ENCODE results near the gene KIF3A.

KIF3A gene

DNA sequence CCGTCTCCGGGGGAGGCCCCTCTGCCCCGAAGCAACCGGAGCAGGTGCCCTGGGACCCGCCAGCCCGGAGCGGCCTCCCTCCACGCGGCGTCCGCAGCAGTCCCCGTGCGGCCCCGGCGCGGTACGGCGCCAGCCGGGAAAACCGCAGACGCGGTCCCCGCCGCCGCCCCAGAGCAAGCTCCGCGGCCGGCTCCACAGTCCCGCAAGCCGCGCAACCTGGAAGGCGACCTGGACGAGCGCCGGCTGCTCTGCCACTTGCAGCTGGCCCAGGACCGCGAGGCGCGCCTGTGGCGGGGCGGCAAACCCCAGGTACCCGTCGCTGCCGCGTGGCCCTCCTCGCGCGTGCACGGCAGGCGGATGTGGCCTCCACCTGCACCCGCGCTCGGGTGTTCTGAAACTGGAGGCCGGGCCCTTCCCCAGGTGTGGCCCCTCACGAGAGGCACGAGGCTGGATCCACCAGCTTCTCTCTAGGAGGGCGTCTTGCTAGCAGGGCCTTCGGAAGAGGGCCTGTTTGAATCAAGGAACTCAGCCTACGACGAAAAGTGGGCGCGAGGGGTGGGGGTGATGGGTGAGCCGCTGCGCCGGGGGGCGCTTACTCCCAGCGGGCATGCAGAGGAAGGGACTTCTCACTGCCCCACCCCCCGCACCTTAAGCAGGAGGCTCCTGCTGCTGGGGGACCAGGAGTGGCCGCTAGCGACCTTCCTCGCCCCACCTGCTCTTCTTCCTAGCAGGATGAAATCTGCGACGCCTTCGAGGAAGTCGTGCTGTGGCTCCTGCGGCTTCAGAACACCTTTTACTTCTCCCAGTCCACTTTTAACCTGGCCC lies 10.5 kb upstream of the KIF3A start:
- Histone ChIP-seq H3K27ac (ENCODE audit: low read depth, low read length) (no peak overlapping the region), H3K9me3 (ENCODE audit: control insufficient read depth in 5 of 5, low read length in 5 of 5) (no peaks in the 10 kb centered on the region), H3K4me1 (ENCODE audit: control insufficient read depth in 5 of 5, insufficient read depth in 5 of 5, low read length in 5 of 5) (peaks cover 0 to 22% (median 15%) of the 10 kb centered on the region in 5 donors), H3K36me3 (ENCODE audit: control insufficient read depth in 5 of 5, insufficient read depth in 5 of 5, low read length in 5 of 5) (peaks cover 0 to 2% (median 0%) of the 10 kb centered on the region in 5 donors), H3K4me3 (ENCODE audit: low read depth in 1 of 5, low read length in 5 of 5) (peak overlapping the region in 3 of 5 donors; percentile 45 to 56 (median 46)), H3K9ac (ENCODE audit: low read length in 5 of 5) (no peak overlapping the region), H3K27me3 (ENCODE audit: control insufficient read depth in 5 of 5, insufficient read depth in 4 of 5, low read length in 5 of 5) (peaks cover 0 to 28% (median 13%) of the 10 kb centered on the region in 5 donors)

GRCh38 chr5:132746954-132747615 lies 9.7 kb upstream of the KIF3A start, which contains the start of gene CCNI2:
Gene CCNI2 (plus strand): TSS chr5:132747426. CDS start chr5:132747496, 70 bp downstream.
- no peaks in the 10 kb centered on the region for H3K36me3 ChIP-seq (ENCODE audit: control insufficient read depth in 5 of 5, insufficient read depth in 5 of 5, low read length in 5 of 5)
- no peak within 1 kb of the TSS for H3K9ac ChIP-seq (ENCODE audit: low read length in 5 of 5)
- peaks cover 0 to 2% (median 0%) of the 10 kb centered on the region in 5 donors for H3K9me3 ChIP-seq (ENCODE audit: control insufficient read depth in 5 of 5, low read length in 5 of 5)
- H3K27ac ChIP-seq (ENCODE audit: low read depth, low read length) = no peak within 1 kb of the TSS
- H3K4me3 ChIP-seq (ENCODE audit: low read depth in 1 of 5, low read length in 5 of 5) = peak within 1 kb of the TSS in 4 of 5 donors; percentile 11 to 56 (median 46)
- peaks cover 0 to 28% (median 13%) of the 10 kb centered on the region in 5 donors for H3K27me3 ChIP-seq (ENCODE audit: control insufficient read depth in 5 of 5, insufficient read depth in 4 of 5, low read length in 5 of 5)
- peaks cover 0 to 22% (median 15%) of the 10 kb centered on the region in 5 donors for H3K4me1 ChIP-seq (ENCODE audit: control insufficient read depth in 5 of 5, insufficient read depth in 5 of 5, low read length in 5 of 5)

DNA sequence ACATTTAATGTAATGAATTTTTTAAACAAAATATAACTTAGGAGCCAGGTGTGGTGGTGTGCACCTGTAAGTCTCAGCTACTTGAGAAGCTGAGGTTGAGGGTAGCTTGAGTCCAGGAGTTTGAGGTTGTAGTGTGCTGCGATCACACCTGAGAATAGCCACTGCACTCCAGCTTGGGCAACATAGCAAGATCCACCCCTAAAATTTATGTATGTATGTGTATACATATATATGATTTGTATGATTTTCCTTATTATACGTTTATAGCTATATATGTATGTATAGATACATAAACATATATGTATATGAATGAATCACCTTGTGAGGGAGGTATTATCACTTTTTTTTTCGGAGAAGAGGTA lies 9.2 kb upstream of the KIF3A start:
- no peaks in the 10 kb centered on the region for H3K36me3 ChIP-seq (ENCODE audit: control insufficient read depth in 5 of 5, insufficient read depth in 5 of 5, low read length in 5 of 5)
- peaks cover 0 to 28% (median 13%) of the 10 kb centered on the region in 5 donors for H3K27me3 ChIP-seq (ENCODE audit: control insufficient read depth in 5 of 5, insufficient read depth in 4 of 5, low read length in 5 of 5)
- H3K4me3 ChIP-seq (ENCODE audit: low read depth in 1 of 5, low read length in 5 of 5) = peak overlapping the region in 2 of 5 donors; percentile 46 to 56
- no peak overlapping the region for H3K9ac ChIP-seq (ENCODE audit: low read length in 5 of 5)
- peaks cover 0 to 18% (median 12%) of the 10 kb centered on the region in 5 donors for H3K4me1 ChIP-seq (ENCODE audit: control insufficient read depth in 5 of 5, insufficient read depth in 5 of 5, low read length in 5 of 5)
- H3K9me3 ChIP-seq (ENCODE audit: control insufficient read depth in 5 of 5, low read length in 5 of 5) = peaks cover 0 to 5% (median 0%) of the 10 kb centered on the region in 5 donors
- no peak overlapping the region for H3K27ac ChIP-seq (ENCODE audit: low read depth, low read length)

DNA sequence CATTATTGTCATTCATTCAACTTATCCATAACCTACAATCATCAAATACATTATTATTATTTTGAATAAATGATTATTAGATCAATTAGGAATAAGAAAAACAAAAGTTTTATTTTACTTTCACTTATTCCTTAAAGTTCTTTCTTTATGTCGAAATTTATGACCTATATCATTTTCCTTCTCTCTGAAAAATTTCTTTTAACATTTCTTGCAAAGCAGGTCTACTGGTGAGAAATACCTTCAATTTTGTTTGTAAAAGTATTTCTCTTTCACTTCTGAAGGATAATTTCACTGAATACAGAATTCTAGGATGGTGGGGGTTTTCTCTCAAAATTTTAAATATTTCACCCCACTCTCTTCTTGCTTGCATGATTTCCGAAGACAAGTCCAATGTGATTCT lies 7.3 kb upstream of the KIF3A start:
- H3K4me3 ChIP-seq (ENCODE audit: low read depth in 1 of 5, low read length in 5 of 5) = no peak overlapping the region
- H3K27ac ChIP-seq (ENCODE audit: low read depth, low read length) = no peak overlapping the region
- peaks cover 0 to 5% (median 0%) of the 10 kb centered on the region in 5 donors for H3K9me3 ChIP-seq (ENCODE audit: control insufficient read depth in 5 of 5, low read length in 5 of 5)
- no peaks in the 10 kb centered on the region for H3K36me3 ChIP-seq (ENCODE audit: control insufficient read depth in 5 of 5, insufficient read depth in 5 of 5, low read length in 5 of 5)
- H3K9ac ChIP-seq (ENCODE audit: low read length in 5 of 5) = no peak overlapping the region
- H3K27me3 ChIP-seq (ENCODE audit: control insufficient read depth in 5 of 5, insufficient read depth in 4 of 5, low read length in 5 of 5) = peaks cover 0 to 28% (median 13%) of the 10 kb centered on the region in 5 donors
- H3K4me1 ChIP-seq (ENCODE audit: control insufficient read depth in 5 of 5, insufficient read depth in 5 of 5, low read length in 5 of 5) = peaks cover 0 to 11% (median 9%) of the 10 kb centered on the region in 5 donors

GRCh38 chr5:132742626-132743025 lies 5.3 kb upstream of the KIF3A start:
- H3K36me3 ChIP-seq (ENCODE audit: control insufficient read depth in 5 of 5, insufficient read depth in 5 of 5, low read length in 5 of 5) = no peaks in the 10 kb centered on the region
- H3K9me3 ChIP-seq (ENCODE audit: control insufficient read depth in 5 of 5, low read length in 5 of 5) = peaks cover 0 to 5% (median 0%) of the 10 kb centered on the region in 5 donors
- H3K4me3 ChIP-seq (ENCODE audit: low read depth in 1 of 5, low read length in 5 of 5) = no peak overlapping the region
- no peak overlapping the region for H3K27ac ChIP-seq (ENCODE audit: low read depth, low read length)
- peaks cover under 1 to 12% (median 10%) of the 10 kb centered on the region in 5 donors for H3K4me1 ChIP-seq (ENCODE audit: control insufficient read depth in 5 of 5, insufficient read depth in 5 of 5, low read length in 5 of 5)
- peaks cover 0 to 25% (median 10%) of the 10 kb centered on the region in 5 donors for H3K27me3 ChIP-seq (ENCODE audit: control insufficient read depth in 5 of 5, insufficient read depth in 4 of 5, low read length in 5 of 5)
- H3K9ac ChIP-seq (ENCODE audit: low read length in 5 of 5) = no peak overlapping the region

- no peak overlapping the region for H3K27ac ChIP-seq (ENCODE audit: low read depth, low read length)
- no peaks in the 10 kb centered on the region for H3K36me3 ChIP-seq (ENCODE audit: control insufficient read depth in 5 of 5, insufficient read depth in 5 of 5, low read length in 5 of 5)
- H3K9me3 ChIP-seq (ENCODE audit: control insufficient read depth in 5 of 5, low read length in 5 of 5) = peaks cover 0 to 5% (median 0%) of the 10 kb centered on the region in 5 donors
- H3K27me3 ChIP-seq (ENCODE audit: control insufficient read depth in 5 of 5, insufficient read depth in 4 of 5, low read length in 5 of 5) = peaks cover 0 to 20% (median 9%) of the 10 kb centered on the region in 5 donors
- no peak overlapping the region for H3K4me3 ChIP-seq (ENCODE audit: low read depth in 1 of 5, low read length in 5 of 5)
- H3K4me1 ChIP-seq (ENCODE audit: control insufficient read depth in 5 of 5, insufficient read depth in 5 of 5, low read length in 5 of 5) = peaks cover 2 to 10% (median 8%) of the 10 kb centered on the region in 5 donors
- H3K9ac ChIP-seq (ENCODE audit: low read length in 5 of 5) = no peak overlapping the region
These were observed 4.8 kb upstream of the KIF3A start for GRCh38 chr5:132742158-132742557.

DNA sequence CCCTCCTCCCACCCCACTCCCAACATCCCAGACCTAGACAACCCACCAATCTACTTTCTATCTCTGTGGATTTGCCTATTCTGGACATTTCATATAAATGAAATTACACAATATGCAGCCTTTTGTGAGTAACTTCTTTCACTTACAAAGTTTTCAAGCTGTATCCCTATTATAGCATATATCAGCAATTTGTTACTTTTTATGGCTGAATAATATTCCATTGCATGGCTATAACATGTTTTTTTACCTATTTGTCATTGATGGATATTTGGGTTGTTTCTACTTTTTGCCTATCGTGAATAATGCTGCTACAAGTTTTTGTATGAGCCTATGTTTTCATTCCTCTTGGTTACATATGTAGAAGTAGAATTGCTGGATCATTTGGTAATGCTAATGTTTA lies 1.9 kb upstream of the KIF3A start:
- H3K9me3 ChIP-seq (ENCODE audit: control insufficient read depth in 5 of 5, low read length in 5 of 5) = peaks cover 0 to 5% (median 0%) of the 10 kb centered on the region in 5 donors
- H3K36me3 ChIP-seq (ENCODE audit: control insufficient read depth in 5 of 5, insufficient read depth in 5 of 5, low read length in 5 of 5) = no peaks in the 10 kb centered on the region
- H3K27ac ChIP-seq (ENCODE audit: low read depth, low read length) = no peak overlapping the region
- no peak overlapping the region for H3K9ac ChIP-seq (ENCODE audit: low read length in 5 of 5)
- H3K27me3 ChIP-seq (ENCODE audit: control insufficient read depth in 5 of 5, insufficient read depth in 4 of 5, low read length in 5 of 5) = peaks cover 0 to 3% (median 0%) of the 10 kb centered on the region in 5 donors
- H3K4me1 ChIP-seq (ENCODE audit: control insufficient read depth in 5 of 5, insufficient read depth in 5 of 5, low read length in 5 of 5) = peaks cover 2 to 14% (median 12%) of the 10 kb centered on the region in 5 donors
- H3K4me3 ChIP-seq (ENCODE audit: low read depth in 1 of 5, low read length in 5 of 5) = no peak overlapping the region

- Histone ChIP-seq H3K4me1 (ENCODE audit: control insufficient read depth in 5 of 5, insufficient read depth in 5 of 5, low read length in 5 of 5) (peaks cover 2 to 14% (median 12%) of the 10 kb centered on the region in 5 donors), H3K27ac (ENCODE audit: low read depth, low read length) (no peak overlapping the region), H3K9me3 (ENCODE audit: control insufficient read depth in 5 of 5, low read length in 5 of 5) (peaks cover 0 to 5% (median 0%) of the 10 kb centered on the region in 5 donors), H3K4me3 (ENCODE audit: low read depth in 1 of 5, low read length in 5 of 5) (peak overlapping the region in 3 of 5 donors; percentile 88 to 91 (median 91)), H3K9ac (ENCODE audit: low read length in 5 of 5) (peak overlapping the region in 1 of 5 donors; percentile 76), H3K27me3 (ENCODE audit: control insufficient read depth in 5 of 5, insufficient read depth in 4 of 5, low read length in 5 of 5) (peaks cover 0 to 3% (median 0%) of the 10 kb centered on the region in 5 donors), H3K36me3 (ENCODE audit: control insufficient read depth in 5 of 5, insufficient read depth in 5 of 5, low read length in 5 of 5) (peaks cover 0 to 2% (median 0%) of the 10 kb centered on the region in 5 donors)
These were observed 786 bp upstream of the KIF3A start for GRCh38 chr5:132737982-132738681.

DNA sequence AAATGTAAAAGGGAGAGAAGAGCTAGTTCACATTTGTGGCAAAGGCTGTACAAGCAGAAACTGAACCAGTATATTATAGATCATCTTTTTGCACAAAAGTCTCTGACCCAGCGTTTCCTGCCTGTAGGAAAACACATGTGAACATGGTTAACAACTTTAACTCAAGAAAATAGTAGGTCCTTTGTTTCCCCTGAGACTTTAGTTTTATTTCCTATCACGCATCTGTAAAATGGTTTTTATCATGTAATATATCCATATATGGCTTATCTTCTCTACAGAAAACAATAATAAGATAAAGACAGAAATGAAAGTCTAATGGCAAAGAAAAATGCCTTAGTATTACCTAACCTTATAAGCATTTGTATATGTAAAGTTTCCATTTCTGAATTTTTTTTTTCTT lies 2.7 kb downstream of the KIF3A start:
- Histone ChIP-seq H3K9ac (ENCODE audit: low read length in 5 of 5) (no peak overlapping the region), H3K4me1 (ENCODE audit: control insufficient read depth in 5 of 5, insufficient read depth in 5 of 5, low read length in 5 of 5) (peaks cover 2 to 14% (median 12%) of the 10 kb centered on the region in 5 donors), H3K4me3 (ENCODE audit: low read depth in 1 of 5, low read length in 5 of 5) (no peak overlapping the region), H3K36me3 (ENCODE audit: control insufficient read depth in 5 of 5, insufficient read depth in 5 of 5, low read length in 5 of 5) (peaks cover 0 to 2% (median 0%) of the 10 kb centered on the region in 5 donors), H3K9me3 (ENCODE audit: control insufficient read depth in 5 of 5, low read length in 5 of 5) (no peaks in the 10 kb centered on the region), H3K27me3 (ENCODE audit: control insufficient read depth in 5 of 5, insufficient read depth in 4 of 5, low read length in 5 of 5) (no peaks in the 10 kb centered on the region), H3K27ac (ENCODE audit: low read depth, low read length) (no peak overlapping the region)
